HepG2 (cell line): ENCODE results near the gene AP1G1. TPM values are rescaled to one million over a fixed set of nuclear protein-coding genes. Genes with fewer than 3 reads are reported as not detected.

Source experiments
- CCAR2 ChIP-seq: fragments of 200-400 bp; formaldehyde crosslinking; optimal IDR thresholded peaks from 2 replicates; pipeline ENCODE3; 2018; ENCODE audit warnings: low read depth, mild to moderate bottlenecking, low read length, moderate library complexity
- FOXM1 ChIP-seq: sonication (generic); formaldehyde crosslinking; IDR thresholded peaks from 2 replicates; pipeline ENCODE4 v1.5.0; 2020; ENCODE audit warnings: missing genetic modification reagents
- HNRNPL ChIP-seq: fragments of 200-400 bp; formaldehyde crosslinking; IDR thresholded peaks from 2 replicates; pipeline ENCODE4 v1.6.1; 2017; ENCODE audit warnings: mild to moderate bottlenecking, low read depth, low read length
- HOXA7 ChIP-seq: sonication (generic); formaldehyde crosslinking; IDR thresholded peaks from 2 replicates; pipeline ENCODE4 v1.8.1; 2022; ENCODE audit warnings: mild to moderate bottlenecking, missing genetic modification reagents, moderate library complexity
- JUNB ChIP-seq: sonication (generic); formaldehyde crosslinking; IDR thresholded peaks from 2 replicates; pipeline ENCODE4 v1.8.0; 2022; ENCODE audit warnings: missing genetic modification reagents, mild to moderate bottlenecking, borderline replicate concordance
- KAT7 ChIP-seq: IDR thresholded peaks from 2 replicates; pipeline ENCODE4 v1.6.1; 2018; ENCODE audit warnings: borderline replicate concordance, missing compliant biosample characterization
- KLF12 ChIP-seq: sonication (generic); formaldehyde crosslinking; IDR thresholded peaks from 2 replicates; pipeline ENCODE4 v1.4.0; 2020; ENCODE audit warnings: missing genetic modification reagents, borderline replicate concordance
- NCOA5 ChIP-seq: sonication (generic); formaldehyde crosslinking; IDR thresholded peaks from 2 replicates; pipeline ENCODE4 v1.4.0; 2020; ENCODE audit warnings: missing genetic modification reagents
- PREB ChIP-seq: sonication (generic); formaldehyde crosslinking; IDR thresholded peaks from 2 replicates; pipeline ENCODE4 v1.4.0; 2020; ENCODE audit warnings: missing genetic modification reagents
- SSRP1 ChIP-seq: IDR thresholded peaks from 2 replicates; pipeline ENCODE4 v1.6.1; 2016; ENCODE audit warnings: control low read depth
- ZFP36 ChIP-seq: fragments of 150-350 bp; IDR thresholded peaks from 2 replicates; pipeline ENCODE4 v1.6.1; 2018; ENCODE audit warnings: borderline replicate concordance, low read length, low read depth; ENCODE audit not compliant: partially characterized antibody
- ZKSCAN5 ChIP-seq: sonication (generic); formaldehyde crosslinking; IDR thresholded peaks from 2 replicates; pipeline ENCODE4 v1.5.1; 2020; ENCODE audit warnings: mild to moderate bottlenecking, missing genetic modification reagents
- ZNF552 ChIP-seq: sonication (generic); formaldehyde crosslinking; IDR thresholded peaks from 2 replicates; pipeline ENCODE4 v1.9.0; 2022; ENCODE audit warnings: missing genetic modification reagents, mild to moderate bottlenecking, borderline replicate concordance
- ZNF891 ChIP-seq: sonication (generic); formaldehyde crosslinking; IDR thresholded peaks from 2 replicates; pipeline ENCODE4 v1.5.0; 2020; ENCODE audit warnings: mild to moderate bottlenecking, missing genetic modification reagents
- polyA plus RNA-seq, 8 experiments: library from polyadenylated mRNA; depleted of rRNA in 3 of 8; stranded (reverse) in 7 of 8; unstranded in 1 of 8; fragments of >200 nt; fragmentation: Illumina TruSeq in 4 of 8; extraction: Trizol in 4 of 8; gene quantifications; 2 replicates each; pipeline versions ENCODE4 v1.2.1 to v1.2.3, GENCODE V29; 2011 to 2016; ENCODE audit warnings: low read depth in 4 of 8, missing spikeins in 1 of 8, mixed read lengths in 1 of 8; ENCODE audit not compliant: insufficient read depth in 1 of 8
- total RNA-seq, 5 experiments: library from RNA; depleted of rRNA; stranded (reverse); fragments of >200 nt; fragmentation: Illumina TruSeq; extraction: Trizol; gene quantifications; 2 replicates each; pipeline ENCODE4 v1.2.3, GENCODE V29; 2016; ENCODE audit warnings: low read depth in 1 of 5
- TF ChIP-seq, protein P1 (sequence below): sonication (generic); formaldehyde crosslinking; IDR thresholded peaks from 2 replicates; pipeline ENCODE4 v1.4.0; 2020; ENCODE audit warnings: mild to moderate bottlenecking, missing genetic modification reagents
- TF ChIP-seq, protein P2 (sequence below): sonication (generic); formaldehyde crosslinking; IDR thresholded peaks from 2 replicates; pipeline ENCODE4 v1.4.0; 2020; ENCODE audit warnings: missing genetic modification reagents, mild to moderate bottlenecking, borderline replicate concordance
- TF ChIP-seq, protein P3 (sequence below): sonication (generic); formaldehyde crosslinking; IDR thresholded peaks from 2 replicates; pipeline ENCODE4 v1.8.1; 2022; ENCODE audit warnings: low read depth, mild to moderate bottlenecking, missing genetic modification reagents

AP1G1 gene
- total and polyA plus RNA-seq, 2 of the 13 experiments (the other 11 are each of a cell fraction or from before 2014, with no cell fraction given), result 62.2 to 66.2 TPM

GRCh38 chr16:71722801-71723536 is 85.7 kb downstream of the AP1G1 start (continued):
- TF ChIP-seq, protein P1, sequence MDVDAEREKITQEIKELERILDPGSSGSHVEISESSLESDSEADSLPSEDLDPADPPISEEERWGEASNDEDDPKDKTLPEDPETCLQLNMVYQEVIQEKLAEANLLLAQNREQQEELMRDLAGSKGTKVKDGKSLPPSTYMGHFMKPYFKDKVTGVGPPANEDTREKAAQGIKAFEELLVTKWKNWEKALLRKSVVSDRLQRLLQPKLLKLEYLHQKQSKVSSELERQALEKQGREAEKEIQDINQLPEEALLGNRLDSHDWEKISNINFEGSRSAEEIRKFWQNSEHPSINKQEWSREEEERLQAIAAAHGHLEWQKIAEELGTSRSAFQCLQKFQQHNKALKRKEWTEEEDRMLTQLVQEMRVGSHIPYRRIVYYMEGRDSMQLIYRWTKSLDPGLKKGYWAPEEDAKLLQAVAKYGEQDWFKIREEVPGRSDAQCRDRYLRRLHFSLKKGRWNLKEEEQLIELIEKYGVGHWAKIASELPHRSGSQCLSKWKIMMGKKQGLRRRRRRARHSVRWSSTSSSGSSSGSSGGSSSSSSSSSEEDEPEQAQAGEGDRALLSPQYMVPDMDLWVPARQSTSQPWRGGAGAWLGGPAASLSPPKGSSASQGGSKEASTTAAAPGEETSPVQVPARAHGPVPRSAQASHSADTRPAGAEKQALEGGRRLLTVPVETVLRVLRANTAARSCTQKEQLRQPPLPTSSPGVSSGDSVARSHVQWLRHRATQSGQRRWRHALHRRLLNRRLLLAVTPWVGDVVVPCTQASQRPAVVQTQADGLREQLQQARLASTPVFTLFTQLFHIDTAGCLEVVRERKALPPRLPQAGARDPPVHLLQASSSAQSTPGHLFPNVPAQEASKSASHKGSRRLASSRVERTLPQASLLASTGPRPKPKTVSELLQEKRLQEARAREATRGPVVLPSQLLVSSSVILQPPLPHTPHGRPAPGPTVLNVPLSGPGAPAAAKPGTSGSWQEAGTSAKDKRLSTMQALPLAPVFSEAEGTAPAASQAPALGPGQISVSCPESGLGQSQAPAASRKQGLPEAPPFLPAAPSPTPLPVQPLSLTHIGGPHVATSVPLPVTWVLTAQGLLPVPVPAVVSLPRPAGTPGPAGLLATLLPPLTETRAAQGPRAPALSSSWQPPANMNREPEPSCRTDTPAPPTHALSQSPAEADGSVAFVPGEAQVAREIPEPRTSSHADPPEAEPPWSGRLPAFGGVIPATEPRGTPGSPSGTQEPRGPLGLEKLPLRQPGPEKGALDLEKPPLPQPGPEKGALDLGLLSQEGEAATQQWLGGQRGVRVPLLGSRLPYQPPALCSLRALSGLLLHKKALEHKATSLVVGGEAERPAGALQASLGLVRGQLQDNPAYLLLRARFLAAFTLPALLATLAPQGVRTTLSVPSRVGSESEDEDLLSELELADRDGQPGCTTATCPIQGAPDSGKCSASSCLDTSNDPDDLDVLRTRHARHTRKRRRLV (CRISPR knock-in tag), result 0 out of 2 replicates have a peak, but pooled peaks have one; percentile 47
- TF ChIP-seq, protein P2, sequence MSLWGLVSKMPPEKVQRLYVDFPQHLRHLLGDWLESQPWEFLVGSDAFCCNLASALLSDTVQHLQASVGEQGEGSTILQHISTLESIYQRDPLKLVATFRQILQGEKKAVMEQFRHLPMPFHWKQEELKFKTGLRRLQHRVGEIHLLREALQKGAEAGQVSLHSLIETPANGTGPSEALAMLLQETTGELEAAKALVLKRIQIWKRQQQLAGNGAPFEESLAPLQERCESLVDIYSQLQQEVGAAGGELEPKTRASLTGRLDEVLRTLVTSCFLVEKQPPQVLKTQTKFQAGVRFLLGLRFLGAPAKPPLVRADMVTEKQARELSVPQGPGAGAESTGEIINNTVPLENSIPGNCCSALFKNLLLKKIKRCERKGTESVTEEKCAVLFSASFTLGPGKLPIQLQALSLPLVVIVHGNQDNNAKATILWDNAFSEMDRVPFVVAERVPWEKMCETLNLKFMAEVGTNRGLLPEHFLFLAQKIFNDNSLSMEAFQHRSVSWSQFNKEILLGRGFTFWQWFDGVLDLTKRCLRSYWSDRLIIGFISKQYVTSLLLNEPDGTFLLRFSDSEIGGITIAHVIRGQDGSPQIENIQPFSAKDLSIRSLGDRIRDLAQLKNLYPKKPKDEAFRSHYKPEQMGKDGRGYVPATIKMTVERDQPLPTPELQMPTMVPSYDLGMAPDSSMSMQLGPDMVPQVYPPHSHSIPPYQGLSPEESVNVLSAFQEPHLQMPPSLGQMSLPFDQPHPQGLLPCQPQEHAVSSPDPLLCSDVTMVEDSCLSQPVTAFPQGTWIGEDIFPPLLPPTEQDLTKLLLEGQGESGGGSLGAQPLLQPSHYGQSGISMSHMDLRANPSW (CRISPR knock-in tag), result no peak
- TF ChIP-seq ZKSCAN5 (no peak), SSRP1 (CRISPR knock-in tag) (no peak), PREB (CRISPR knock-in tag) (no peak), HOXA7 (no peak), ZFP36 (no peak), NCOA5 (no peak), KLF12 (CRISPR knock-in tag) (peak; percentile 52), KAT7 (CRISPR knock-in tag) (no peak), ZNF552 (CRISPR knock-in tag) (peak; percentile 53; the same call in 1 of the 2 replicates), CCAR2 (no peak), FOXM1 (CRISPR knock-in tag) (no peak), JUNB (CRISPR knock-in tag) (no peak), ZNF891 (CRISPR knock-in tag) (peak; percentile 88), HNRNPL (peak; percentile 79)
- TF ChIP-seq, protein P3, sequence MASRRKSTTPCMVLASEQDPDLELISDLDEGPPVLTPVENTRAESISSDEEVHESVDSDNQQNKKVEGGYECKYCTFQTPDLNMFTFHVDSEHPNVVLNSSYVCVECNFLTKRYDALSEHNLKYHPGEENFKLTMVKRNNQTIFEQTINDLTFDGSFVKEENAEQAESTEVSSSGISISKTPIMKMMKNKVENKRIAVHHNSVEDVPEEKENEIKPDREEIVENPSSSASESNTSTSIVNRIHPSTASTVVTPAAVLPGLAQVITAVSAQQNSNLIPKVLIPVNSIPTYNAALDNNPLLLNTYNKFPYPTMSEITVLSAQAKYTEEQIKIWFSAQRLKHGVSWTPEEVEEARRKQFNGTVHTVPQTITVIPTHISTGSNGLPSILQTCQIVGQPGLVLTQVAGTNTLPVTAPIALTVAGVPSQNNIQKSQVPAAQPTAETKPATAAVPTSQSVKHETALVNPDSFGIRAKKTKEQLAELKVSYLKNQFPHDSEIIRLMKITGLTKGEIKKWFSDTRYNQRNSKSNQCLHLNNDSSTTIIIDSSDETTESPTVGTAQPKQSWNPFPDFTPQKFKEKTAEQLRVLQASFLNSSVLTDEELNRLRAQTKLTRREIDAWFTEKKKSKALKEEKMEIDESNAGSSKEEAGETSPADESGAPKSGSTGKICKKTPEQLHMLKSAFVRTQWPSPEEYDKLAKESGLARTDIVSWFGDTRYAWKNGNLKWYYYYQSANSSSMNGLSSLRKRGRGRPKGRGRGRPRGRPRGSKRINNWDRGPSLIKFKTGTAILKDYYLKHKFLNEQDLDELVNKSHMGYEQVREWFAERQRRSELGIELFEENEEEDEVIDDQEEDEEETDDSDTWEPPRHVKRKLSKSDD (CRISPR knock-in tag), result no peak
